ENCODE measurements around the gene KLHDC7B.

Gene KLHDC7B

DNA sequence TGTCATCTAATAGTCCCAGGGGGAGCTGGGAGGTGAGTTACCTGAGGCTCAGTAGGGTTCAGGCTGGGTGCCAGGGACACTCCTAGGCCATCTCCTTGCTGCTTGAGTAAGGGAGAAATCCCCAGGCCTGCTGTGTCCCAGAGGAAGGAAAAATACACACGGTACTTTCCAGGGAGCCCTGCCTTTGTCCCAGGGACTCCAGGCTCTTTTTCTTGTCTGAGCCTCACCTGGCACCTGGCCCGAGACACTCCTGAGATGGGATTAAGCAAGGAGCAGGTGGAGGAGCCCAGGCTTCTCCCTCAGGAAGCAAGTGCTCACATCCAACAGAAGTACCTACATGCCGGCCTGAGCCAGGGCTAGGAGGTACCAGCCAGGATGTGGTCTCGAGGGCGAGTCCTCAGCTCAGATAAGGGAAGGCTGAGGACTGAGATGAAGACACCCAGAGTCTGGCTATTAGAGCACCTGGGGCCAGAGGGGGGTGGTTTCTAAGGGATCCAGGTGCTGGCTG, 899 bp upstream of the KLHDC7B start:
- TF ChIP-seq, protein P1, sequence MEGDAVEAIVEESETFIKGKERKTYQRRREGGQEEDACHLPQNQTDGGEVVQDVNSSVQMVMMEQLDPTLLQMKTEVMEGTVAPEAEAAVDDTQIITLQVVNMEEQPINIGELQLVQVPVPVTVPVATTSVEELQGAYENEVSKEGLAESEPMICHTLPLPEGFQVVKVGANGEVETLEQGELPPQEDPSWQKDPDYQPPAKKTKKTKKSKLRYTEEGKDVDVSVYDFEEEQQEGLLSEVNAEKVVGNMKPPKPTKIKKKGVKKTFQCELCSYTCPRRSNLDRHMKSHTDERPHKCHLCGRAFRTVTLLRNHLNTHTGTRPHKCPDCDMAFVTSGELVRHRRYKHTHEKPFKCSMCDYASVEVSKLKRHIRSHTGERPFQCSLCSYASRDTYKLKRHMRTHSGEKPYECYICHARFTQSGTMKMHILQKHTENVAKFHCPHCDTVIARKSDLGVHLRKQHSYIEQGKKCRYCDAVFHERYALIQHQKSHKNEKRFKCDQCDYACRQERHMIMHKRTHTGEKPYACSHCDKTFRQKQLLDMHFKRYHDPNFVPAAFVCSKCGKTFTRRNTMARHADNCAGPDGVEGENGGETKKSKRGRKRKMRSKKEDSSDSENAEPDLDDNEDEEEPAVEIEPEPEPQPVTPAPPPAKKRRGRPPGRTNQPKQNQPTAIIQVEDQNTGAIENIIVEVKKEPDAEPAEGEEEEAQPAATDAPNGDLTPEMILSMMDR (IDR thresholded peaks at IDR 0.05; ENCODE audit: insufficient read depth, low read depth, low read length, missing control alignments), result no peak
- peak; percentile 93 for DNase-seq (ENCODE audit: low read depth)
- peak overlapping the region; percentile 19 for H3K4me3 ChIP-seq (ENCODE audit: low read length)

- TF ChIP-seq, protein P1 (IDR thresholded peaks at IDR 0.05; ENCODE audit: insufficient read depth, low read depth, low read length, missing control alignments), result no peak
- H3K4me3 ChIP-seq (ENCODE audit: low read length), result no peak overlapping the region
- DNase-seq (ENCODE audit: low read depth), result no peak
These were observed 895 bp downstream of the KLHDC7B start for GRCh38 chr22:50546326-50547262.

DNA sequence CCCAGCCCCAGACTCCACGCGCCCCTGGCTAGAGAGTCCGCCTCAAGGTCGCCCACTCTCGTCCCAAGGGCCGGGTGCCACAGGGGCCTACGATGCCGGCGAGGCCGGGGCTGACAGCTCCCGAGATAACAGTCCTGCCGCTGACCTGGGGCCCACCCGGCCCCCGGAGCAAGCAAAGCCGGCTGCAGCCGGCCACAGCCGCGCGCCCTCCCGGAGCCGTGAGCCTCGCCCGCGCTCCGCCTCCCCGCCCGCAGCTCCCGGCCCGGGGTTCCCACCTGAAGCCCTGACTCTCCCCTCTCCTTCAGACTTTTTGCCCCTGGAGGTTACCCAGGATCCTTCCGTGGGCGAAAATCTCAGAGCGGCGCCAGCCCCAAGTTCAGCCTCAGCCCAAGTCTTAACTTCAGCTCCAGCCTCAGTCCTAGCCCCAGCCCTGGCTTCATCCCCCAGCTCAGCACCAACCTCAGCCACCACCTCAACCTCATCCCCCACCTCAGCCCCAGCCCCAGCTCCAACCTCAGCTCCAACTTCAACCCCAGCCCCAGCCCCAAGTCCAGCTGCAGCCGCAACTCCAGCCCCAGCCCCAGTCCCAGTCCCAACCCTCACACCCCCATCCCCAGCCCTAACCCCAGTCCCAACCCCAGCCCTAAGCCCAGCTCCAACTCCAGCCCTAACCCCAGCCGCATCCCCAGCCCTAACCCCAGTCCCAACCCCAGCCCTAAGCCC, 1.7 kb downstream of the KLHDC7B start:
- DNase-seq (ENCODE audit: low read depth), result no peak
- TF ChIP-seq, protein P1 (IDR thresholded peaks at IDR 0.05; ENCODE audit: insufficient read depth, low read depth, low read length, missing control alignments), result no peak
- no peak overlapping the region for H3K4me3 ChIP-seq (ENCODE audit: low read length)

DNA sequence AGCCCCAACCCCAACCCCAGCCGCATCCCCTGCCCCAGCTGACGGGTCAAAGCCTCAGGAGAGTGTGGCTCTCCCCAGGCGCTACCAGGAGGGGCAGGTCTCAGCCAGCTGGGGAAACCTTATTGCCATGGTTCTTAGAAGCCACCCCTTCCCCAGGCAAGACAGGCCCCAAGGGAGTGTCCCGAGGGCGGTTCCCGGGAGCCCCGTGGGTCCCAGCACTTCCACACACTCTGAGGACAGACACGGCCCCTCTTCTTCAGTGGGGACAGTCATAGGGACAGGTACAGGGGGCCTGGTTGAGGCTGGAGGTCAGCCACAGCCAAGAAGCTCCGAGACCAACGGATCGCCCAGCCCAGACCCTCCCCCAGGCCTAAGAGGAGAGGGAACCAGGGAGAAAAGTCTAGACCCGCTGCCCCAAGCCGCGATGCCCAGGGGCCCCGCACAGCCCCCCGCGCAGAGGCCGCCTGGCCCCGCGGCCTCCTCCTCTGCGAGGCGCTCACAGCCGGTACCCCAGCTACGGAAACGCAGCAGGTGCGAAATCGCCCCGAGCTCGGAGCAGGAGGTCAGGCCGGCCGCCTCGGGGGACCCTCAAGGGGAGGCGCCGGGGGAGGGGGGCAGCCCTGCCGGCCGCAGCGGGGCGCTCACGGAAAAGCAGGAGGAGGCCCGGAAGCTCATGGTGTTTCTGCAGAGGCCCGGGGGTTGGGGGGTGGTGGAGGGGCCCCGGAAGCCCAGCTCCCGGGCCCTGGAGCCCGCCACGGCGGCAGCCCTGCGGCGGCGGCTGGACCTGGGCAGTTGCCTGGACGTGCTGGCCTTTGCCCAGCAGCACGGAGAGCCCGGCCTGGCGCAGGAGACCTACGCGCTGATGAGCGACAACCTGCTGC, 2.6 kb downstream of the KLHDC7B start:
- no peak for DNase-seq (ENCODE audit: low read depth)
- no peak overlapping the region for H3K4me3 ChIP-seq (ENCODE audit: low read length)
- TF ChIP-seq, protein P1 (IDR thresholded peaks at IDR 0.05; ENCODE audit: insufficient read depth, low read depth, low read length, missing control alignments), result no peak

- TF ChIP-seq, protein P1 (IDR thresholded peaks at IDR 0.05; ENCODE audit: insufficient read depth, low read depth, low read length, missing control alignments), result no peak
- H3K4me3 ChIP-seq (ENCODE audit: low read length), result no peak overlapping the region
- DNase-seq (ENCODE audit: low read depth), result no peak
These were observed 3.5 kb downstream of the KLHDC7B start for GRCh38 chr22:50548921-50549790.

All from epithelial cell of esophagus (primary cell).